Activated CD8-positive, alpha-beta memory T cell treated with anti-CD3 and anti-CD28 coated beads, Interleukin-2, amount 50 U/mL, for 1 hour (primary cell): ENCODE data around the gene FNIP1.
"Not testable (repeated sequence)": the region's sequence is repeated elsewhere in the genome, so short reads cannot be mapped to it uniquely, and the experiment has no call there.

Experiments
- DNase-seq: peaks from one replicate; pipeline ENCODE4 v3.0.0-alpha.2; 2020; ENCODE audit errors: extremely low read depth

Gene FNIP1

DNA sequence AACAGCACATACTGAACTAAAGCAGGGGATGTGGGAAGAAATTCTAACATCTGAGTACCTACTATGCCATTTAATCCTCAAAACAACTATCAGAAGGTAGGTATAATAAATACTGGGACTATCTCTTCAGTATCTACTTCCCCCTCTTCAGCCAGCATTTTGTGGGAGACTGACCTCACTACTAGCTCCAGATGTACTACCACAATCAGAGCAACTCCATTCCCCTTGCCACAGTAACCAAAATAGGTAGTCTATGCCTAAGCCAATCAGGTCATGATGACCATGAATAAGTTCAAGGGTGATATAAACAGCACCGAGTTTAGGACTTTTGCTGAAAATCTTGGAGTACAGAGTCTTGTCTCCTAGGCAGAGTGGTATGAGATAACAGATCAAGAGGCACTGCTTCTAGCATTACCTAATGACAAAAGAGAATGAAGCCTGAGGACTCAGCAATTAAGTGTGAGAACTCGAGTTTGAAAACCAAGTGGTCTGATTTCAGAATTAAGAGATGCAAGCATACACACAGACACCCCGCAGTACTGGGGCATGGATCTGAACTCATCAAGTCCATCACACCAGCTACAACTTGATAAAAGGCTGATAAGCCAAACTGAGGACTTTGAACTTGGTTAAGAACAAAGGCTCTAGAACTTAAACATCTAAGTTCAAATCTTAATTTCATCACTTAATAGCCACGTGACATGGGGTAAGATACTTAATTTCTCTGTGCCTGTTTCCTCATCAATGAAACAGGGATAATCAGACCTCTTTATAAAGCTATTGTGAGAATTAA, 9.7 kb downstream of the FNIP1 start:
- no peak for DNase-seq

- no peak for DNase-seq
Observed at GRCh38 chr5:131786036-131786435, 10.8 kb downstream of the FNIP1 start.

- no peak for DNase-seq
Observed at GRCh38 chr5:131783874-131784273, 12.9 kb downstream of the FNIP1 start.

DNA sequence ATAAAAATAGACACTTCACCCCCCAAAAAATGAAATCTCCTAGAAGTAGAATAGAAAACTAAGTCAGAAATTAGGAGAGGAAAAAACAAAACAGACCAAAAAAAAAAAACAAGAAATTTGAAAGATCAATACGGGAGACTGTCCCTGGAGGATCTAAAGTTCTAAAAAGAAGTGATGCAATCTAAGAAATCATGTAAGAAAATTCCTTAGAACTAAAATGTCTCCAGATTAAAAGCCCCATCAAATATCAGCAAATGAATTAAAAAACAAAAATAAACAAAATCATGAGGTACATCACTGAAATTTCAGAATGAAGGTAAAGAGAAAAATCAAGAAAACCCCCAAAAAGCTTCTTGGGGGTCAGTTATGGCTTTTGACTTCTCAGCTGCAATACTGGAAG, 13.5 kb downstream of the FNIP1 start:
- DNase-seq = no peak

DNA sequence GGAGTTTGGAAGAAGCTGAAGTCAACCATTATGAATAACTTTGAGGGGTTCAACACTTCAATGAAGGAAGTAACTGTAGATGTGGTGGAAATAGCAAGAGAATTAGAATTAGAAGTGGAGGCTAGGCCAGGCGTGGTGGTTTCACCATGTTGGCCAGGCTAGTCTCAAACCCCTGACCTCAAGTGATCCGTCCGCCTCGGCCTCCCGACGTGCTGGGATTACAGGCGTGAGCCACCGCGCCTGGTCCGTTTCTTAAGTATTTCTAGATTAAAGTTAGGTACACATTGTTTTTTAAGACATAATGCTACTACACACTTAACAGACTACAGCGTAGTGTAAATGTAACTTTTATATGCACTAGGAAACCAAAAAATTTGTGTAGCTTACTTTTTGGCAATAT, 14.1 kb downstream of the FNIP1 start:
- no peak for DNase-seq

GRCh38 chr5:131778141-131778540, 18.7 kb downstream of the FNIP1 start:
- DNase-seq = not testable (repeated sequence)

DNA sequence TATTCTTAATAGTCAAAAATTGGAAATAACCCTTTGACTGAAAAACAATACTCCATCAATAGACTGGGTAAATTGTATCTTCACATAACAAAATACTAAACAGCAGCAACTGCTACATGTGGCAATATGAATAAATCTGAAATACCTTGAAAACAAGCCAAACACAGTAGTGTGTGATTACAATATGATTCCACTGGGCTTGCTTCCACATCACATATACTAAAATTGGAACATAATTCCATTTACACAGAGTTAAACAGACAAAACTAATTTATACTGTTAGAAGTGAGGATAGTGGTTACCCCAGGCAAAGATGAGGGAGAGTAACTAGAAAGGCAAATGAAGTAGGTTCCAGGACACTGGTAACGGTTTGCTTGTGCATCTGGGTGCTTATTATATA, 20.4 kb downstream of the FNIP1 start:
- no peak for DNase-seq

DNA sequence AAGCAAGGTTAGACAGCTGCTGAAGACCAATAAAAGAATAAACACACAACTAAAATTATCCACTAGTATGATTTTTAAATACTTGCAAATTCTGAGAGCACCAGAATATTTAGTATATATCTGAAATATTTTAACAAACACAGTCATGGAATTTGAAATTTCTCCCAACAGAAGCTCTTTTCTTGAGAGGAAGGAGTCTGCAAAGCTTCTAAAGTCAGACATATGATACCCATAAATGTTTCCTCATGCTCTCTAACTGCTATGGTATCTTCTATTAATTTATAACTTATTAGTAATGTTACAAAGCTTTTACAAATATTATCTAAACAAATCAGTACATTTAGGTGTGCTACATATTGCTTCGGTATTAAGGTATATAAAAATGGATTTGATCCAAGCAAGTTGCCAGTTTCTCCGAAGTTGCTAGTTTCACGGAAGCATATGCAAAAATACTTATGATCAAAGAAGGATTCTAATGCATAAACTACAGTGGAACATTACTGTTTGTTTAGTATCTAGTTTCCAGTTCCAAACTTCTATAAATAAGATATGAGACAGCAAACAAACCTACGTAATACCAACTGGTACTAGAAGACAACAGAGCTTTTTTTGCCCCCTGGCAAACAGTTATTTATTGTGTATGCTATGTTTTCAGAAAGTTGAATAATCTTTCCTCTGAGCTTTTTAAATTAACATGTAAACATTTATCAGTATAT, 22.0 kb downstream of the FNIP1 start:
- DNase-seq = no peak

- DNase-seq = no peak
Observed at GRCh38 chr5:131773805-131774204, 23.0 kb downstream of the FNIP1 start.

DNA sequence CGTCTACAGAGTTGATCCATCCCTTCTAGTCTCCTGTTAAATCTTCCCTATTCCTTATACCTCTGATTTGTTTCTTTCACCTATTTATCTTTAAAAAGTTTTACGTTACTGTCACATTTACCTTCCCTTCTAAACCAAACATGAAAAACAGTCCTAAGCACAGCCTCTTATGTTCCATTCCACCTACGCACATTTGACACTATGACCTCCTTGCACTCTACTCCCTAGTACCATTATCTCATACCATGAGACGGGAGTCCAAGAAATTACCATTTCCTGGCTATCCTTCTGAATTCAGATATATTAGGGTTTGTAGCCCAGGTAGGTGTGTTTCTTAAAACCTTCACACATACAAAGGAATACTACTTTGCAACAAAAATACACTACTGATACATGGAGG, 25.1 kb downstream of the FNIP1 start:
- DNase-seq = no peak

DNA sequence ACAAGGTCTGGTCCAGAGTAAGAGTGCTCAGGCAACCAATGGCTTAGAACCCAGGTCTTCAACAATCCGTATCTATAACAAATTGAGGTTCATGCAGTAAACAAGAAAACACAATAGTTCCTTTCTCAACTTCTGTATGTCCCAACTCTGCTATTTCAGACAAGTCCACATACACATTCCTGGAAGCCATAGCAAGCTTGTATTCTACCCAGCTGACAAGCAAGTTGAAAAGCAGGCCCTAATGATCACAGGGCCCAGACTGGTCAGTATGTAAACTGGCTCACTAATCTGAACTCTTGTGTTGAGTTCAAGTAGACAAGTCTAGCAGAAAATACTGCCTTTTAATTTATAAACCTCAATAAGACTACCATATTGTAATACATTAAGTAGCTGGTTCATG, 26.9 kb downstream of the FNIP1 start:
- DNase-seq = no peak

- DNase-seq = no peak
Observed at GRCh38 chr5:131769336-131769735, 27.5 kb downstream of the FNIP1 start.

GRCh38 chr5:131767891-131768290, 28.9 kb downstream of the FNIP1 start:
- no peak for DNase-seq

- no peak for DNase-seq
Observed at GRCh38 chr5:131766689-131767088, 30.1 kb downstream of the FNIP1 start.

DNA sequence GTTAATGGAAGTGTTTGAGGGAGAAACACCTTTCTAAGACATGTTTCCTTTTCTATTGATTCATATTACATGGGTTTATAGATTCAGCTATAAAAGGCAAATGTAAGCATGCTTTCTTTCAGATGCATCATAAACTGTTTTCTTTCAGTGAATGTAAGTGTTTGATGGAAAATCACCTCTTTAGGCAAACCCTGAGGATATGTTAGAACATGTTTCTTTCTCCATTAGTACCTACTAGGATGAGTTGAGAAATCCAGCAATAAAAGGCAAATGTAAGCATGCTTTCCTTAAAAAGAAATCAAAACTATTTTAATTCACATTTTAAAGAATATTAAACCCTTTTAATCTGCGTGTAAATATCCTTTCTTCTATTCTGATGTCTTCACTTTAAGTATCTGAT, 31.6 kb downstream of the FNIP1 start:
- DNase-seq = no peak

DNA sequence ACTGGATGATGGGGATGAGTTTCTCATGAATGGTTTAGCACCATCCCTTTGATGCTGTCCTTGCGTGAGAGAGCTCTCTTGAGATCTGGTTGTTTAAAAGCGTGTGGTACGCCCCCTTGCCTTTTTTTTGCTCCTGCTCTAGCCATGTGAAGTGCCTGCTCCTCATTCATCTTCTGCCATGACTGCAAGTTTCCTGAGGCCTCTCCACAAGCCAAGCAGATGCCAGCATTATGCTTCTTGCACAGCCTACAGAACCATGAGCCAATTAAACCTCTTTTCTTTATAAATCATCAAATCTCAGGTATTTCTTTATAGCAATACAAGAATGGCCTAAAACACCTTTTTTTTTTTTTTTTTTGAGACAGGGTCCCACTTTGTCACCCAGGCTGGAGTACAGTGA, 32.8 kb downstream of the FNIP1 start:
- DNase-seq = no peak

DNA sequence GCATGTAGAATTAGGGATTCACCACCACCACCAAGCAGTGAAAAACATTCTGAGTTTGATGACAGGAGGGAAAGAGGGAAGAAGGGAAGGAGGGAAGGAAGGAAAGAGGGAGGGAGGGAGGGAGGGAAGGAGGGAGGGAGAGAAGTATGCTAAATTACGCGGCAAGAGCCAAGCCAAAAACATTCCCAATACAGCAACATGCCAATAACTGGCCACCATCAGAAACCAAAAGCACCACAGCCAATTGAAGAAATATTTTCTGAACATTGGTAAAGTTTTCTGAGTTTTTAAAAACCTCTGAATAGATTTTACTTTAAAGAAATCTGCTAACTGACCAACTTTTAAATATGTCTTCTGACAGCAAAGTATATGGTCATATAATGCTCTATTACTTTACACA, 36.0 kb downstream of the FNIP1 start:
- DNase-seq = no peak

GRCh38 chr5:131759704-131760103, 37.1 kb downstream of the FNIP1 start:
- no peak for DNase-seq

DNA sequence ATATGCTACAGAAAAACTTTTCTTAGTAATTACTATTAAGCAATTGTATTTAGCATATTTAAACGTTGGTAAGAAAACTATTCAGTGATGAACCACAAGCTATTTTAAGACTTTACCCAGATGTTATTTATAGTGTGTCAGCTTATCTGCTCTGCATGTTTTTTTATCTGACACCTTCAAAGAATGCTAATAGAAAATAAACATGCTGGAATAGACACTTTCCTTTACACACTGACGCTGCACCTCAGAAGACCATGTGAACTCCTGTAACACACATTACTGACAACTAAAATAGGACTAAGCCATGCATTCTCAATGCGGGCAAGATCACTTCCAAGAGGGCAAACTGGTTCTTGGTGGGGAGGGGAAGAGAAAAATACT, 38.3 kb downstream of the FNIP1 start:
- DNase-seq = no peak

DNA sequence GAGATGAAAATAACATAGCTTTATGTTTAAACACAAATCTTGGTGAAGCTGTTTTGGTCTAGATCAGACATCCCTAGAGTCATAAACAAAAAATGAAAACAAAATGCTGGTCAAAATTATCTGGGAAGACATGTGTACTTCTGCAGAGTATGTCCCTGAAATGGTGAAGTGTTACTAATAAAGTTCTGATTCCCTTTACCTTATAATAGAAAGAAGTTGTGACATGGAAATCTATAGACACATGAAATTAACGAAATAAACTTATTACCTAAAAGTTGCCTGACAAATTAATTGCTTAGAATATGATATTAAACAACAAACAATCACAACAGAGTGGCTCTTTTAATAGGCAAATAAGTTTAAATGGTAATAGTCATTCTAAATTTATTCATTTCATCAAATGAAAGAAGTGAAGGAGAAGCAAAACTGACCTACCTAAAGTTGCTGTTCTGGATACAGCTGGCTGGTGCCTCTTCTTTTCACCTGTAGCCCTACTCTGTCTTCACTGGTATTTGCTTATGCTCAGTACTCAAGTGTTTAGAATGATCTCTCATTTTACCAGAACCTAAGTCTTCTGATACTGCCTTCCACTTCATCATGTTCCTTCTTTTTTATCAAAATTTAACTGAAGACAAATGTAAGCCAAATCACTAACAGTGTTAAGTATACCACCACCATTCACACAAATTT, 38.8 kb downstream of the FNIP1 start:
- no peak for DNase-seq

GRCh38 chr5:131756942-131757341, 39.9 kb downstream of the FNIP1 start:
- DNase-seq = no peak

DNA sequence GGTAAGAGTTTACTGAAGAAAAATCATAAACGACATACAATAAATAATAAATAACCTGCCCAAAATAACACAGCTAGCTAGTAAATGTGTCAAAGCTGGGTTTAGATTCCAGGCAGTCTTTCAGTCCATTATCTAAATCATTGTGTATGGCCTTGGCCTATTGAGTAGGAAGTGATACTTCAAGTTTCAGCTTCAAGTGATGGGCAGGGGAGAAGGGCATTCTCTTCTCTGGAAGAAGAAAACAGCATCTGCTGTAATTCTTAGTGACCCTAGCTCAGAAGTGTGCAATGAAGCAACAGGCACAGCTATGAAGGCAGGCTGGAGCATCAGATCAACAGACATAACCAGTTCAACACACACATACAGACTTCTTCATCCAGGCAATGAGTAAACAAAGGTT, 42.5 kb downstream of the FNIP1 start:
- DNase-seq = no peak

GRCh38 chr5:131751506-131751905, 45.3 kb downstream of the FNIP1 start:
- DNase-seq = no peak
